GM21529 (cell line): ENCODE data around the gene TSACC.
"Not testable (repeated sequence)": the region's sequence is repeated elsewhere in the genome, so short reads cannot be mapped to it uniquely, and the experiment has no call there.

ENCODE experiments used
- ATAC-seq: cut with Tn5 transposase; IDR thresholded peaks from one replicate; pipeline ENCODE4 v1.9.1; 2021; ENCODE audit not compliant: unreplicated experiment

Gene TSACC

GRCh38 chr1:156338180-156338976, at the start of gene TSACC, which contains the start of gene CCT3:
TSACC (plus strand) TSS chr1:156338526; CDS start chr1:156339758, 1,232 bp downstream.
CCT3 (minus strand) TSS chr1:156338292; CDS start chr1:156338184, 108 bp downstream.
- peak; percentile 91 for ATAC-seq

- no peak for ATAC-seq
Measured at GRCh38 chr1:156289857-156290256, 48.5 kb upstream of the TSACC start.

GRCh38 chr1:156291226-156292061, 46.9 kb upstream of the TSACC start:
- ATAC-seq = no peak

DNA sequence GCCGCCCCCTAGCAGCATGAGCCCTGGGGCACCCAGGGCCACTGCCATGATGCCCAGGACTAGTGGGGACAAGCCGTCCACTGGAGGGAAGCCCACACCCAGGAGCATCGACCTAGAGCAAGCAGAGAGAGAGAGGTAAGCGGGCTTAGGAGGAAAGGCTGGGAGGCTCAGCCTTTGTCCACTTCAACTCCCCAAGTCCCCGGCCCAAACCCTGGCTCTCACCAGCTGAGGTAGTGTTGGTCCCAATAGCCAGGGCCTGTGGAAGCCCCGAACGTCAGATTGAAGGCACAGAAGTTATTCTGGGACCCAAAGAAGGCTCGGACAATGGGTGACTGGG, 45.3 kb upstream of the TSACC start:
- ATAC-seq = no peak

DNA sequence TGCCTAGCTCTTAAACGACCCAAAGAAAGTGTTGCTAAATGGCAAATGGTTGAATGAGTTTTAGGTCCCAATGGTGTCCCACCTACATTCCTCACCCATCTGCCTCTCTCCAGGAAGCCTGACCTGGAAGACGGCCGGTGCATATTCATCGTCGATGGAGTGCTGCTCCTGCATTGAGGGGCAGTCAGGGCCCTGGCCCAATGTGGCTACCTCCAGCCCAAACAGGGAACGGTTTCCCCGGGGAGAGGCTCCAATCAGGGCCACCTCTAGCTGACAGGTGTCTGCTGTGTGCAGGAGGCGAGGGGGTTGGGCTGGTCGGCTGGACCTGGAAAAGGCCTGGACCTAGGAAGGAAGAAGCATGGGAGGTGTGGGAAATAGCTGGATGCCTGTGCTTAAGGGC, 44.4 kb upstream of the TSACC start:
- ATAC-seq = no peak

- ATAC-seq = peak; percentile 49
Measured at GRCh38 chr1:156295391-156295947, 42.9 kb upstream of the TSACC start, which contains the start of gene GLMP. GLMP (minus strand) TSS chr1:156295679; CDS start chr1:156295645, 34 bp downstream.

GRCh38 chr1:156298852-156299357, 39.4 kb upstream of the TSACC start, which contains the start of gene VHLL:
VHLL (minus strand) TSS chr1:156299307; CDS start chr1:156299189, 118 bp downstream.
- ATAC-seq = no peak

- ATAC-seq = no peak
Measured at GRCh38 chr1:156303241-156303640, 35.1 kb upstream of the TSACC start.

DNA sequence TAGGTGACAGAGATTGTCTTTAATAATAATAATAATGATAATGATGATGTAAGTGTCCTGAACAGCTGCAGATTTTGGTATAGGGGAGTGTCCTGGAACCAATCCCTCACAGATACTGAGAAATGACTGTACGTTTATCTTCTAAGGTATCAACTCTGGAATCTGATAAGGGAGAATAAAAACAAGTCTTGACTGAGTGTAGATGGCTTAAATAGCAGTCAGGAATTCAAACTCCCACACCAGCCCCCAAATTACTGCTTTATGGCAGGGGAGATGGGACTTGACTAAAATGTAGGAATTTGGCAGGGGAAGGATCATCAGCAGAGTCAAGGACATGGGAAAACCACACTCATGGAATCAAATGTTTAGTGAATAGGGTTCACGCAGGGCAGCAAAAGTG, 33.1 kb upstream of the TSACC start:
- no peak for ATAC-seq

DNA sequence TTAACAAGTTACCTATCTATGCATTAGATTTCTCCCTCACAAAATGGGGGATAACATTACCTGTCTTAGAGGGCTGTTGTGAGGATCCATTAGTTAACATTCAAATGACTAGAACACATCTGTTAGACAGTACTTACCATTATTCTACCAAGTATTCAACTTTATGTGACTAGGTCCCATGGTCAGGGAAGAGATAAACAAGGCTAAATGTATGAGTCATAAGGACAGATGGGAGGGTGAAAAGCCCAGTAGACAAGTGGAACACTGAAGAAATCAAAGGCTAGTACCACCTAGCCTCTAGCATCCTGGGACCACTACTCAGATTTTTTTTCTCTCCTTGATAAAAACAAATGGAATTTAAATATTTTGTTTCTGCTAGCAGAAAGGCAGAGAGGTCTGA, 30.2 kb upstream of the TSACC start:
- no peak for ATAC-seq

DNA sequence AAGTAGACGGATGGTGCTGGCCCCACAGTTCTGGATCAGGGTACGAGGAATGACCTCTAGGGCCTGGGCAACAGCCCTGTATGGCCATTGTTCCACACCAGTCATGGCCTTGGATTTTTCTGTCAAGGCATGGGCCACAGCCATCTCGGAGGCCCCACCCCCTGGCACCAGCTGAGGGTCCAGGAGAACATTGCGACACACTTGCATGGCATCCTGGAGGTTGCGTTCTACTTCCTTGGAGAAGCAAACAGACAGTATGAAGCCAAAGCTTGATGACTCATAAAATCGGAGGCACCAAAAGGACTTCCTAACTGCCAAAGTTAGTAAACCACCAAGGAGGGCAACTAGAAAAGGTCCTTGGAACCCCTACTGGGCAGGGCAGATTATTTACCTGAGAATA, 27.4 kb upstream of the TSACC start:
- no peak for ATAC-seq

DNA sequence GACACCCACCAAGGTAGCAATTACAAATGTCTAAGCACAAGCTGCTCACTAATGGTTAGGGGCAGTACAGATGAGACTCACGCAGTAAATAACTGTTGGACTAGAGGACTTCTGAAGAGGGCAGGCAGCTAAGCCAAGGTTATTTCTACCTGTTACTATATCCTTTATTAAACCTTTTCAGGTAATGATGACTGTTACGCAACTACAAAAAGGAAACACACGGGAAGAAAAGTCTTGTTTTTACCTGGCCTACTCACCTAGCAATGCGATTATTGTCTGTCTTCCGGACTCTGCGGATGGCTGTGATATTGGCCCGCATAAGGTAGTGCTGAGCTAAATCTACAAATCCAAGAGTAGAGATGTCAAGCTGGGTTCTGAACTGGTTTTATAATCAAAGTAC, 21.4 kb upstream of the TSACC start:
- no peak for ATAC-seq

DNA sequence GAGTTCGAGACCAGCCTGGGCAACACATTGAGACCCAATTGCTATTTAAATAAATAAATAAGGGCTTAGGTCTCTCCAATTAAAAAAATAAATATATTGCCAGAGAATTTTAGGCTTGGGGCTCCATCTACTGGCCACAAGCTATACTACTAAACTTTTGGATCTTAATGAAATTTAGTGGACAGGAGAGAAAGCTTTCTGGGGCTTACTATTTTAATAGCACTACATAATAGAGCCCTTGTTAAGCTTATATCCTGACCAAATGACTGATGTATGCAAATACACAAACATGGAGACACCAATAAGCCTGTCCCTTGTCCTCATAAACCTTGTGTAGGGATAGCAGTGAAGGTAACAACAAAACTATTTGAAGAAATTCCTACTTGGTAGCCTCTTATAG, 18.7 kb upstream of the TSACC start:
- ATAC-seq = no peak

DNA sequence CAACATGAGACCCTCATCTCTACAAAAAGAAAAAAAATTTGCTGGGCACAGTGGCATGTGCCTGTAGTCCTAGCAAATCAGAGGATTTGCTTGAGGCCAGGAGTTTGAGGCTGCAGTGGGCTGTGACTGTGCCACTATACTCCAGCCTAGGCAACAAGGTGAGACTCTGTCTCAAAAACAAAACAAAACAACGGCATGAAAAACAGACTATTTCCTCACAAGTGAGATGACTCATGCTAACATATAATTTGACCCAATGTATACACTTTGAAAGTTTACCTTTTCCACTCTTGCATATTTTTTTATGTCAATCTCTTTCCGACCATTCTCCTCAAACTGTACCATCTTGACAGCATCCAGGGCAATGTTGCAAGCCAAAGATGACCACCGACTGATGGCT, 17.8 kb upstream of the TSACC start:
- no peak for ATAC-seq

DNA sequence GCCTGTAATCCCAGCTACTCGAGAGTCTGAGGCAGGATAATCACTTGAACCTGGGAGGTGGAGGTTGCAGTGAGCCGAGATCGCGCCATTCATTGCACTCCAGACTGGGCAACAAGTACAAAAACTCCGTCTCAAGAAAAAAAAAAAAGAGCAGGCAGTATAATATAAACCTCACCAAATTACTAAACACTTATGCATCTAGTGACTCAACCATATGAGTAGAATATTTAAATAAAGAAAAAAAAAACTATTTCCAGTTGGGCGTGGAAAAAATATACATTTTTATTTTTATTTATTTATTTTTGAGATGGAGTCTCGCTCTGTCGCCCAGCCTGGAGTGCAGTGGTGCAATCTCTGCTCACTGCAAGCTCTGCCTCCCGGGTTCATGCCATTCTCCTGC, 15.1 kb upstream of the TSACC start:
- not testable (repeated sequence) for ATAC-seq

DNA sequence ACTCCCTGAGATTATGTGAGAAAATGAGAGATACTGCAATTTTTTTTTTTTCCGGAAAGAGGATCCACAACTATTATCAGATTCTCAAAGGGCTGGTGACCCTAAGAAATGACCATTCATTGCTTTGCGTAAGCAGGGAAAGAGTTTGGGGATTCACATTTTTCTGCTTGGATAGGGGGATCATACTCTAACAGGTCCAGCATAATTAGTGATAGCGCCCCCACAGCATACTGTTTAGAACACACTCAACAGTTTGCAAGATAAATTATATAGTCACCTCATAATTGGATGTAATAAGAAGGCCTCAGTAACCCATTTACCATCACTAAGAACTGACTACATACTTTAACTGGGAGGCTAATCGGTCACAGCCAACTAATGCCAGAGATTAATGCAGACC, 2.1 kb upstream of the TSACC start:
- ATAC-seq = no peak

DNA sequence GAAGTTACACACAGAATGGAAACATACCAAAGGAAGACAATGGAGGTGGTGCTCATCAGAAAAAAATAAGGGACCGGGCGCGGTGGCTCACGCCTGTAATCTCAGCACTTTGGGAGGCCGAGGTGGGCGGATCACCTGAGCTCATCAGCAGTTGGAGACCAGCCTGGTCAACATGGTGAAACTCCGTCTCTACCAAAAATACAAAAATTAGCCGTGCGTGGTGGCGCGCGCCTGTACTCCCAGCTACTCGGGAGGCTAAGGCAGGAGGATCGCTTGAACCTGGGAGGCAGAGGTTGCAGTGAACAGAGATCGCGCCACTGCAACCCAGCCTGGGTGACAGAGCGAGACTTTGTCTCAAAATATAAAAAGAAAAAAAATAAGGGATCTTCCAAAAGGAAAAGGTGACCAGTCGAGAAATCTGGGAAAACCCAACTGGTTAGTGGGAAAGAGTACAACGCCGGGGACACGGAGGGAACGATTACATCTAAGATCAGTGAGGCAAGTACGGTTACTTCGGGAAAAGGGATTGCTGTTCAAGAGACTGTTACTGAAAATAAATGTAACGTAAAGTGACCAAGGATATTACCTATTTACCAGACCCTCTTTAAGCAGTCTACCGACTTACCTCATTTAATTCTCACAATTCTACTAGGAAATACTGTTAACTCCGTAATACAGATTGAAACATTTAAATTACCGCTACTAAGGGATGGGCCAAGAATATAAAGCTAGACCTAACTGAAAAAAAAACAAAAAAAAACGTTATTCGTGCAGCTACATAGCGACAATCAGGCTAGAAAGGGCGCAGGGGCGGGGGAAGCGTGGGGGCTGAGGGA, 1.1 kb upstream of the TSACC start:
- ATAC-seq = no peak

GRCh38 chr1:156337888-156338179, 492 bp upstream of the TSACC start:
- no peak for ATAC-seq

DNA sequence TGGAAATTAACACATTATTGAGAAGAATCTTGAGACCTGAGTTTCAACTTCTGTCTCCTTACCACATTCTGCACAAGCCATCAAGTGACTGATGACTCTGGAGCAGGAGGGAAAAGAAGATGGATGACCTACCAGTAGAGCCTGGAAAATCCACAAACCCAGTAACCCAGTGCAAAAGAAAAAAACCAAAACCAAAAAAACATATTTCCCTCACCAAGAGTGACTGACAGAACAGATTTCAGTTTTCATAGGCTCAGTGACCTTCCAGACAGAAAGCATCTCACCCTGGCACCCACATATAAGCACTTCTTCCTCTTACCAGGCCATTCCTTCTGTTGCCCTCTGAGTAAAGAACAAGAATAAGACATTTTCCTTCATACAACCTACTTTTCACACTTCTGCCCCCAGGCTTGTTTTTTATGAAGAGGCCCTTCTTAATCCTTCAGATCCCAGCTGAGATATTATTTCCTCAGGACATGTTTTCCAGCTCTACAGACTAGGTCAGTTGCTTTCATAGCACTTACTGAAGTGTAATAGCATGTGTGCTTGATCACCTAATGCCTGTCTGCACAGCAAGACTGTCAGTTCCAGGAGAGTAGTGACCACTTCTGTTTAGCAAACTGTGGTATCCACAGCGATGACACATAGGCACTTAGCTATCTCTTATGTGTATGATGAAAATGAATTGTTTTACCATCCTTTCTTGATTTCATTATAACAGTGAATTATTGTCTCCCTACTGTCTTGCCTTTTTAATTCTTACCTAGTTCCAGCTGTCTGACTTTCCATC, 4.0 kb downstream of the TSACC start:
- ATAC-seq = no peak

GRCh38 chr1:156344409-156344808, 6.1 kb downstream of the TSACC start:
- no peak for ATAC-seq
